GM19099 (cell line): ENCODE measurements around the gene SH3BP1.

ENCODE experiments used
- POLR2A ChIP-seq: IDR thresholded peaks from 3 replicates; pipeline ENCODE4 v1.6.1; 2011; ENCODE audit warnings: low read depth; ENCODE audit not compliant: insufficient read length; ENCODE audit errors: extremely low read depth

The SH3BP1 gene

GRCh38 chr22:37610480-37611129 lies 28.9 kb upstream of the SH3BP1 start:
- TF ChIP-seq POLR2A: no peak

GRCh38 chr22:37611207-37611606 lies 28.3 kb upstream of the SH3BP1 start:
- TF ChIP-seq POLR2A: no peak

GRCh38 chr22:37616201-37617083 lies 23.0 kb upstream of the SH3BP1 start:
- TF ChIP-seq POLR2A: no peak

- TF ChIP-seq POLR2A: no peak
Measured at GRCh38 chr22:37617431-37617830, 22.0 kb upstream of the SH3BP1 start.

GRCh38 chr22:37618072-37618656 lies 21.3 kb upstream of the SH3BP1 start:
- TF ChIP-seq POLR2A: no peak

GRCh38 chr22:37618674-37619073 lies 20.8 kb upstream of the SH3BP1 start:
- TF ChIP-seq POLR2A: no peak

GRCh38 chr22:37619991-37620390 lies 19.5 kb upstream of the SH3BP1 start:
- no peak for TF ChIP-seq POLR2A

GRCh38 chr22:37621352-37621860 lies 18.1 kb upstream of the SH3BP1 start:
- no peak for TF ChIP-seq POLR2A

GRCh38 chr22:37623075-37624016 lies 16.1 kb upstream of the SH3BP1 start:
- TF ChIP-seq POLR2A: no peak

GRCh38 chr22:37624017-37624365 lies 15.5 kb upstream of the SH3BP1 start:
- TF ChIP-seq POLR2A: no peak

- TF ChIP-seq POLR2A: no peak
Measured at GRCh38 chr22:37624876-37625275, 14.6 kb upstream of the SH3BP1 start.

- TF ChIP-seq POLR2A: no peak
Measured at GRCh38 chr22:37625737-37626136, 13.7 kb upstream of the SH3BP1 start.

- no peak for TF ChIP-seq POLR2A
Measured at GRCh38 chr22:37626144-37626543, 13.3 kb upstream of the SH3BP1 start.

- no peak for TF ChIP-seq POLR2A
Measured at GRCh38 chr22:37626556-37627075, 12.9 kb upstream of the SH3BP1 start.

GRCh38 chr22:37627121-37627520 lies 12.3 kb upstream of the SH3BP1 start:
- TF ChIP-seq POLR2A: no peak

GRCh38 chr22:37627545-37627944 lies 11.9 kb upstream of the SH3BP1 start:
- TF ChIP-seq POLR2A: peak; percentile 19
